Neural progenitor cell (in vitro differentiated cells): ENCODE measurements around the gene TMEM273. TPM values are rescaled to one million over a fixed set of nuclear protein-coding genes. Genes with fewer than 3 reads are reported as not detected.

Experiments used
- DNase-seq: peaks from one replicate; pipeline ENCODE4 v3.0.0-alpha.2; 2016; ENCODE audit warnings: low spot score
- H2AFZ ChIP-seq: fragments of 200-600 bp; sonication (generic); replicated peaks from 2 replicates; pipeline ENCODE4 v1.6.1; 2016; ENCODE audit warnings: antibody characterized with exemption
- H3F3A ChIP-seq: fragments of 200-600 bp; sonication (generic); 2 replicates; pipeline ENCODE4 v1.6.1; 2016; ENCODE audit warnings: antibody characterized with exemption, low read depth
- H3K27ac ChIP-seq: fragments of 200-600 bp; sonication (generic); 2 replicates; pipeline ENCODE4 v1.5.1; 2016; ENCODE audit warnings: mild to moderate bottlenecking
- H3K27me3 ChIP-seq: fragments of 200-600 bp; sonication (generic); 2 replicates; pipeline ENCODE4 v1.6.1; 2016; ENCODE audit warnings: mild to moderate bottlenecking, moderate library complexity
- H3K36me3 ChIP-seq: fragments of 200-600 bp; sonication (generic); 2 replicates; pipeline ENCODE4 v1.5.1; 2016
- H3K4me1 ChIP-seq: fragments of 200-600 bp; sonication (generic); 2 replicates; pipeline ENCODE4 v1.6.1; 2016; ENCODE audit warnings: mixed run types
- H3K4me2 ChIP-seq: fragments of 200-600 bp; sonication (generic); 2 replicates; pipeline ENCODE4 v1.6.1; 2016
- H3K4me3 ChIP-seq: fragments of 200-600 bp; sonication (generic); 2 replicates; pipeline ENCODE4 v1.5.1; 2016
- H3K79me2 ChIP-seq: fragments of 200-600 bp; sonication (generic); 2 replicates; pipeline ENCODE4 v1.6.1; 2016; ENCODE audit warnings: low read depth
- H3K9ac ChIP-seq: fragments of 200-600 bp; sonication (generic); 2 replicates; pipeline ENCODE4 v1.6.1; 2016
- H3K9me3 ChIP-seq: fragments of 200-600 bp; sonication (generic); 2 replicates; pipeline ENCODE4 v1.5.1; 2016; ENCODE audit warnings: low read depth
- H4K20me1 ChIP-seq: fragments of 200-600 bp; sonication (generic); 2 replicates; pipeline ENCODE4 v1.6.1; 2016; ENCODE audit warnings: low read depth
- H3K27ac Mint-ChIP-seq: 3 replicates; pipeline ENCODE4 v1.8.0; 2021; ENCODE audit warnings: mixed read lengths
- H3K27me3 Mint-ChIP-seq: 2 replicates; pipeline ENCODE4 v1.8.0; 2022; ENCODE audit warnings: low read depth, mild to moderate bottlenecking, inconsistent platforms, moderate library complexity, mixed read lengths; ENCODE audit not compliant: insufficient read depth
- H3K36me3 Mint-ChIP-seq: 3 replicates; pipeline ENCODE4 v1.8.0; 2021; ENCODE audit warnings: mixed read lengths
- H3K4me1 Mint-ChIP-seq: 3 replicates; pipeline ENCODE4 v1.8.0; 2021; ENCODE audit warnings: mixed read lengths
- H3K4me3 Mint-ChIP-seq: 3 replicates; pipeline ENCODE4 v1.8.0; 2021; ENCODE audit warnings: mild to moderate bottlenecking, moderate library complexity, mixed read lengths
- H3K9me3 Mint-ChIP-seq: 3 replicates; pipeline ENCODE4 v1.8.0; 2020; ENCODE audit warnings: mixed read lengths
- CTCF ChIP-seq: fragments of 200-600 bp; sonication (generic); IDR thresholded peaks from 2 replicates; pipeline ENCODE4 v1.5.1; 2017; ENCODE audit warnings: antibody characterized with exemption, mild to moderate bottlenecking
- EZH2 ChIP-seq: fragments of 200-600 bp; sonication (generic); IDR thresholded peaks from 2 replicates; pipeline ENCODE4 v1.6.1; 2017; ENCODE audit warnings: antibody characterized with exemption, mild to moderate bottlenecking, moderate library complexity
- EZH2phosphoT487 ChIP-seq: fragments of 200-600 bp; sonication (generic); IDR thresholded peaks from 2 replicates; pipeline ENCODE4 v1.6.1; 2017; ENCODE audit warnings: antibody characterized with exemption
- total RNA-seq: library from RNA; depleted of rRNA; stranded (reverse); fragments of >200 nt; gene quantifications from 2 replicates; pipeline ENCODE4 v1.2.3, GENCODE V29; 2015; ENCODE audit warnings: low replicate concordance

TMEM273 gene
- total RNA-seq, 1 donor from 2014 or later: not detected

- H3K4me2 ChIP-seq: no peak overlapping the region
- H3K4me3 Mint-ChIP-seq: no peak overlapping the region
These were observed 49.0 kb downstream of the TMEM273 start for GRCh38 chr10:49139028-49139845.

GRCh38 chr10:49138361-49138891 is 49.8 kb downstream of the TMEM273 start:
- Mint-ChIP-seq H3K27me3 (peaks cover 11% of the 10 kb centered on the region), H3K4me1 (peaks cover 13% of the 10 kb centered on the region), H3K9me3 (no peaks in the 10 kb centered on the region), H3K36me3 (no peaks in the 10 kb centered on the region), H3K27ac (no peak overlapping the region), H3K4me3 (no peak overlapping the region)
- no peaks in the 10 kb centered on the region for H4K20me1 ChIP-seq
- H3K9me3 ChIP-seq: no peaks in the 10 kb centered on the region
- H3K4me3 ChIP-seq: no peak overlapping the region
- no peak overlapping the region for H3K4me2 ChIP-seq
- no peak overlapping the region for H3K27ac ChIP-seq
- H3K4me1 ChIP-seq: no peaks in the 10 kb centered on the region
- no peaks in the 10 kb centered on the region for H3K27me3 ChIP-seq
- no peak for DNase-seq
- TF ChIP-seq EZH2 (no peak), CTCF (no peak), EZH2phosphoT487 (no peak)
- no peaks in the 10 kb centered on the region for H3K79me2 ChIP-seq
- H3K36me3 ChIP-seq: no peaks in the 10 kb centered on the region
- H3K9ac ChIP-seq: no peak overlapping the region
- no peak overlapping the region for H2AFZ ChIP-seq
- H3F3A ChIP-seq: no peaks in the 10 kb centered on the region

More at GRCh38 chr10:49139028-49139845, 49.0 kb downstream of the TMEM273 start:
- no peaks in the 10 kb centered on the region for H3F3A ChIP-seq
- no peaks in the 10 kb centered on the region for H3K79me2 ChIP-seq
- H3K27ac ChIP-seq: no peak overlapping the region
- H3K4me1 Mint-ChIP-seq: peaks cover 13% of the 10 kb centered on the region
- H3K36me3 ChIP-seq: no peaks in the 10 kb centered on the region
- no peaks in the 10 kb centered on the region for H3K27me3 ChIP-seq
- no peaks in the 10 kb centered on the region for H4K20me1 ChIP-seq
- H3K9ac ChIP-seq: no peak overlapping the region
- DNase-seq: no peak
- TF ChIP-seq CTCF (no peak), EZH2 (no peak), EZH2phosphoT487 (no peak)
- no peak overlapping the region for H2AFZ ChIP-seq
- H3K9me3 ChIP-seq: no peaks in the 10 kb centered on the region
- H3K27me3 Mint-ChIP-seq: peaks cover 11% of the 10 kb centered on the region
- H3K4me3 ChIP-seq: no peak overlapping the region
- H3K9me3 Mint-ChIP-seq: no peaks in the 10 kb centered on the region
- no peaks in the 10 kb centered on the region for H3K36me3 Mint-ChIP-seq
- H3K4me1 ChIP-seq: no peaks in the 10 kb centered on the region
- no peak overlapping the region for H3K27ac Mint-ChIP-seq

- Histone ChIP-seq H2AFZ (no peak overlapping the region), H3K27me3 (no peaks in the 10 kb centered on the region), H3K9ac (no peak overlapping the region), H4K20me1 (no peaks in the 10 kb centered on the region), H3K79me2 (no peaks in the 10 kb centered on the region), H3K9me3 (no peaks in the 10 kb centered on the region), H3K27ac (no peak overlapping the region), H3K36me3 (no peaks in the 10 kb centered on the region), H3F3A (no peaks in the 10 kb centered on the region), H3K4me3 (no peak overlapping the region), H3K4me2 (no peak overlapping the region), H3K4me1 (no peaks in the 10 kb centered on the region)
- DNase-seq: no peak
- Mint-ChIP-seq H3K27me3 (peaks cover 11% of the 10 kb centered on the region), H3K27ac (no peak overlapping the region), H3K4me1 (peaks cover 13% of the 10 kb centered on the region), H3K36me3 (no peaks in the 10 kb centered on the region), H3K4me3 (no peak overlapping the region), H3K9me3 (no peaks in the 10 kb centered on the region)
- no peak for TF ChIP-seq CTCF
- no peak for TF ChIP-seq EZH2phosphoT487
- TF ChIP-seq EZH2: no peak
These were observed 51.7 kb downstream of the TMEM273 start for GRCh38 chr10:49136525-49136924.
